Spleen (tissue), 11 donors: ENCODE data around the gene SOD1. TPM values are rescaled to one million over a fixed set of nuclear protein-coding genes. Genes with fewer than 3 reads are reported as not detected.

Experiments
- DNase-seq: peaks from one replicate; pipeline ENCODE4 v3.0.0-alpha.2; 2020
- H3K27ac ChIP-seq, 8 donors: fragments of 200-600 bp; sonication (generic) in 7 of 8; 1 replicate in 4 of 8; 2 replicates in 4 of 8; pipeline versions ENCODE4 v1.5.0 to v1.8.0; 2016 to 2021; ENCODE audit warnings: inconsistent platforms in 4 of 8, mild to moderate bottlenecking in 4 of 8, moderate library complexity in 1 of 8
- H3K27me3 ChIP-seq, 7 donors: fragments of 200-600 bp; sonication (generic) in 6 of 7; replicated peaks in 1 of 7; 1 replicate in 4 of 7; 2 replicates in 3 of 7; pipeline versions ENCODE4 v1.5.0 to v1.8.0; 2016 to 2021; ENCODE audit warnings: inconsistent platforms in 3 of 7, mild to moderate bottlenecking in 1 of 7
- H3K36me3 ChIP-seq, 6 donors: fragments of 200-600 bp; sonication (generic) in 5 of 6; 1 replicate in 4 of 6; 2 replicates in 2 of 6; pipeline versions ENCODE4 v1.5.0 to v1.8.0; 2016 to 2021; ENCODE audit warnings: inconsistent platforms in 2 of 6
- H3K4me1 ChIP-seq, 6 donors: fragments of 200-600 bp; sonication (generic) in 5 of 6; 1 replicate in 3 of 6; 2 replicates in 3 of 6; pipeline versions ENCODE4 v1.5.0 to v1.8.0; 2016 to 2021; ENCODE audit warnings: inconsistent platforms in 3 of 6
- H3K4me3 ChIP-seq, 8 donors: fragments of 200-600 bp; sonication (generic) in 7 of 8; 1 replicate in 4 of 8; 2 replicates in 4 of 8; pipeline versions ENCODE4 v1.5.0 to v1.8.0; 2016 to 2021; ENCODE audit warnings: inconsistent platforms in 4 of 8, mild to moderate bottlenecking in 4 of 8, moderate library complexity in 2 of 8
- H3K9me3 ChIP-seq, 8 donors: fragments of 200-600 bp; sonication (generic) in 7 of 8; 1 replicate in 4 of 8; 2 replicates in 4 of 8; pipeline versions ENCODE4 v1.5.0 to v1.8.0; 2016 to 2021; ENCODE audit warnings: inconsistent platforms in 4 of 8
- CTCF ChIP-seq, 11 experiments: fragments of 200-600 bp in 7 of 11; fragments of 450-650 bp in 4 of 11; sonication (generic) in 4 of 11; IDR thresholded peaks in 8 of 11; conservative IDR thresholded peaks in 3 of 11; 1 replicate in 7 of 11; 2 replicates in 4 of 11; pipeline versions ENCODE4 v1.4.0 to v1.8.0; 2016 to 2021; ENCODE audit warnings: antibody characterized with exemption in 11 of 11, inconsistent platforms in 4 of 11, mild to moderate bottlenecking in 1 of 11
- POLR2A ChIP-seq, 3 donors: fragments of 450-650 bp; IDR thresholded peaks; one replicate each; pipeline ENCODE4 v1.5.1; 2017; ENCODE audit warnings: antibody characterized with exemption in 3 of 3, mild to moderate bottlenecking in 1 of 3
- POLR2AphosphoS5 ChIP-seq, 3 donors: sonication (generic); formaldehyde crosslinking; IDR thresholded peaks; one replicate each; pipeline ENCODE4 v1.5.1; 2017; ENCODE audit warnings: antibody characterized with exemption in 3 of 3
- WGBS, 5 donors: extraction: QIAGEN DNeasy Blood & Tissue Kit in 3 of 5; methylation state at CpG; one replicate each; pipeline versions ENCODE4 v1.1.5 to v1.1.7; 2013 to 2018; 5-methylcytosine and 5-hydroxymethylcytosine counted together
- intact Hi-C: fragments of 100-400 bp; cut with DNase I; formaldehyde crosslinking; loops from one replicate; pipeline ENCODE4 v1.15.0; 2023; ENCODE audit warnings: low total_unique reads
- polyA plus RNA-seq, 3 donors: library from polyadenylated mRNA; stranded (reverse); fragments of 200-250 nt; gene quantifications; one replicate each; pipeline ENCODE4 v1.2.1, GENCODE V29; 2013
- total RNA-seq, 7 donors: library from RNA; depleted of rRNA in 3 of 7; stranded (reverse); fragments of >200 nt in 3 of 7; fragmentation: NEBNext Ultra II Directional in 4 of 7; extraction: Animal tissue kit (Norgen Biotek cat#: 25700) in 4 of 7; gene quantifications; one replicate each; pipeline versions ENCODE4 v1.1.0 to v1.2.1, GENCODE V29; 2016 to 2021
- donor health status: healthy with polysubstance abuse.
- donor health status: DM: no; HTN: no; CAD: no; lungs with moderate emphysema.
- donor health status: DM: no; HTN: no; CAD: no.
- donor health status: Bipolar disorder and iron deficiency.
- donor health status: healthy.
- donor health status: DM: no; HTN: no; CAD: no.
- donor health status: DM: yes; HTN: yes; CAD: no.

The SOD1 gene
- total and polyA plus RNA-seq, 10 donors = 81.9 to 255 (median 128) TPM

GRCh38 chr21:31698461-31698860 is 39.0 kb downstream of the SOD1 start:
- Histone ChIP-seq H3K27ac (no peak overlapping the region), H3K27me3 (no peaks in the 10 kb centered on the region), H3K4me1 (no peaks in the 10 kb centered on the region), H3K36me3 (peaks cover 2 to 100% (median 63%) of the 10 kb centered on the region in 6 donors), H3K4me3 (no peak overlapping the region), H3K9me3 (no peaks in the 10 kb centered on the region)
- TF ChIP-seq CTCF (IDR thresholded peaks at IDR 0.05 in 8 of 11, conservative IDR thresholded peaks at IDR 0.05 in 3 of 11) (no peak), POLR2A (IDR thresholded peaks at IDR 0.05) (no peak), POLR2AphosphoS5 (IDR thresholded peaks at IDR 0.05) (no peak)
- intact Hi-C loops = no loop called here
- no peak for DNase-seq

GRCh38 chr21:31700040-31700439 is 40.5 kb downstream of the SOD1 start:
- DNase-seq = no peak
- Histone ChIP-seq H3K4me3 (no peak overlapping the region), H3K36me3 (peaks cover 2 to 95% (median 49%) of the 10 kb centered on the region in 6 donors), H3K9me3 (no peaks in the 10 kb centered on the region), H3K4me1 (no peaks in the 10 kb centered on the region), H3K27ac (no peak overlapping the region), H3K27me3 (no peaks in the 10 kb centered on the region)
- TF ChIP-seq CTCF (IDR thresholded peaks at IDR 0.05 in 8 of 11, conservative IDR thresholded peaks at IDR 0.05 in 3 of 11) = no peak
- TF ChIP-seq POLR2AphosphoS5 (IDR thresholded peaks at IDR 0.05) = no peak
- TF ChIP-seq POLR2A (IDR thresholded peaks at IDR 0.05) = no peak
- WGBS, 5 donors = 94 to 100% (median 98%) methylated on average over 3 of the region's 3 CpGs
- intact Hi-C loops = no loop called here

GRCh38 chr21:31706562-31706961 is 47.1 kb downstream of the SOD1 start:
- Histone ChIP-seq H3K9me3 (no peaks in the 10 kb centered on the region), H3K27me3 (no peaks in the 10 kb centered on the region), H3K4me3 (no peak overlapping the region), H3K36me3 (peaks cover 0 to 38% (median 10%) of the 10 kb centered on the region in 6 donors), H3K27ac (no peak overlapping the region), H3K4me1 (peaks cover 9 to 61% (median 46%) of the 10 kb centered on the region in 6 donors)
- WGBS, 5 donors = 90 to 94% (median 93%) methylated on average over 3 of the region's 3 CpGs
- no peak for DNase-seq
- intact Hi-C loops = no loop called here
- TF ChIP-seq CTCF (IDR thresholded peaks at IDR 0.05 in 8 of 11, conservative IDR thresholded peaks at IDR 0.05 in 3 of 11) (no peak), POLR2AphosphoS5 (IDR thresholded peaks at IDR 0.05) (no peak), POLR2A (IDR thresholded peaks at IDR 0.05) (no peak)

GRCh38 chr21:31707499-31707898 is 48.0 kb downstream of the SOD1 start:
- Histone ChIP-seq H3K4me1 (peaks cover 9 to 71% (median 52%) of the 10 kb centered on the region in 6 donors), H3K27ac (no peak overlapping the region), H3K4me3 (no peak overlapping the region), H3K9me3 (no peaks in the 10 kb centered on the region), H3K27me3 (no peaks in the 10 kb centered on the region), H3K36me3 (peaks cover 0 to 28% (median 5%) of the 10 kb centered on the region in 6 donors)
- no peak for DNase-seq
- intact Hi-C loops = no loop called here
- TF ChIP-seq POLR2AphosphoS5 (IDR thresholded peaks at IDR 0.05) = no peak
- TF ChIP-seq POLR2A (IDR thresholded peaks at IDR 0.05) = no peak
- no peak for TF ChIP-seq CTCF (IDR thresholded peaks at IDR 0.05 in 8 of 11, conservative IDR thresholded peaks at IDR 0.05 in 3 of 11)
